K562 (cell line): ENCODE data around the gene SORT1. TPM values are rescaled to one million over a fixed set of nuclear protein-coding genes. Genes with fewer than 3 reads are reported as not detected.

Experiments used
- KDM5B ChIP-seq: fragments of 200-600 bp; sonication (generic); IDR thresholded peaks from 2 replicates; pipeline ENCODE4 v1.6.1; 2012; ENCODE audit warnings: low read depth, mild to moderate bottlenecking, moderate library complexity, low read length, control low read depth, inconsistent platforms; ENCODE audit not compliant: insufficient replicate concordance
- MAFK ChIP-seq: IDR thresholded peaks from 2 replicates; pipeline ENCODE4 v1.6.1; 2011; ENCODE audit warnings: low read length, improper control_type of control experiment
- NR3C1 ChIP-seq: sonication (generic); formaldehyde crosslinking; IDR thresholded peaks from 2 replicates; pipeline ENCODE4 v1.8.1; 2022; ENCODE audit warnings: missing genetic modification reagents
- PRMT5 ChIP-seq: sonication (generic); formaldehyde crosslinking; IDR thresholded peaks from 2 replicates; pipeline ENCODE4 v1.5.0; 2020; ENCODE audit warnings: missing genetic modification reagents
- ZNF212 ChIP-seq: fragments of 450-650 bp; formaldehyde crosslinking; IDR thresholded peaks from 2 replicates; pipeline ENCODE4 v1.4.0; 2020; ENCODE audit warnings: mild to moderate bottlenecking
- polyA plus RNA-seq, 8 experiments: library from polyadenylated mRNA; depleted of rRNA in 4 of 8; stranded (reverse) in 5 of 8; unstranded in 3 of 8; fragments of >200 nt; fragmentation: Nextera tagmentation in 2 of 8; fragmentation: Illumina TruSeq in 1 of 8; extraction: Ambion mirVana in 2 of 8; extraction: Trizol in 1 of 8; gene quantifications; 2 replicates each; pipeline versions ENCODE4 v1.2.1 to v1.2.3, GENCODE V29; 2011 to 2014; ENCODE audit warnings: inconsistent platforms in 1 of 8, missing spikeins in 1 of 8
- total RNA-seq, 7 experiments: library from RNA; depleted of rRNA in 6 of 7; stranded (reverse); fragments of >200 nt in 6 of 7; fragmentation: Illumina TruSeq in 2 of 7; extraction: Trizol in 2 of 7; gene quantifications; 2 replicates each; pipeline versions ENCODE4 v1.2.1 to v1.2.3, GENCODE V29; 2011 to 2021; ENCODE audit warnings: low replicate concordance in 1 of 7
- TF ChIP-seq, protein P1 (sequence below), 2 experiments: fragments of 450-650 bp; IDR thresholded peaks; 2 replicates each; pipeline ENCODE4 v1.6.1; 2018; ENCODE audit warnings: mild to moderate bottlenecking in 2 of 2, low read depth in 1 of 2; ENCODE audit not compliant: partially characterized antibody in 2 of 2
- TF ChIP-seq, protein P2 (sequence below): sonication (generic); formaldehyde crosslinking; IDR thresholded peaks from 2 replicates; pipeline ENCODE4 v1.8.1; 2023; ENCODE audit warnings: mild to moderate bottlenecking, missing genetic modification reagents
- TF ChIP-seq, protein P3 (sequence below), 2 experiments: fragments of 450-650 bp; conservative IDR thresholded peaks; 2 replicates each; pipeline ENCODE4 v1.6.1; 2017; ENCODE audit warnings: mild to moderate bottlenecking in 2 of 2, moderate library complexity in 2 of 2
- TF ChIP-seq, protein P4 (sequence below): sonication (generic); formaldehyde crosslinking; IDR thresholded peaks from 2 replicates; pipeline ENCODE4 v1.8.0; 2022; ENCODE audit warnings: mild to moderate bottlenecking, missing genetic modification reagents

Gene SORT1
- total and polyA plus RNA-seq, 9 of the 15 experiments (the other 6 are each of a cell fraction or from before 2014, with no cell fraction given): 27.4 to 112 (median 65.0) TPM

DNA sequence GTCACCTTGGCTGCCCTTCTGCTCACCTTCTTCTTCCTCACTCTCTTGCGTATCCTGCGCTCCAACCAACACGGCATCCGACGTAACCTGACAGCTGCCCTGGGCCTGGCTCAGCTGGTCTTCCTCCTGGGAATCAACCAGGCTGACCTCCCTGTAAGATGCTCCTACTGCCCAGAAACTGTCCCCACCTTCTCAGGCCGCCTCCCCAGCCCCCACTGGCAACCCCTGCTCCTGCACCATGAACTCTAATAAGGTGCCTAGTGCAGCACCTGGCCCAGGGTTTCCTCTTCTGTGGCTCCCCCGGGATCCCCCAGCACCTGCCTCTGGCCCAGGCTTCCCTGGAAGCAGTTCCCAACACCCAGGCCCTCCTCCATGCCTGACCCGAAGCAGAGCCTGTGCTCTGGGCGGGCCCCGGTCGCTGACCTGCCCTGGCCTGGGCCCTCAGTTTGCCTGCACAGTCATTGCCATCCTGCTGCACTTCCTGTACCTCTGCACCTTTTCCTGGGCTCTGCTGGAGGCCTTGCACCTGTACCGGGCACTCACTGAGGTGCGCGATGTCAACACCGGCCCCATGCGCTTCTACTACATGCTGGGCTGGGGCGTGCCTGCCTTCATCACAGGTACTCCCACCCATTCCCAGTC lies 127.6 kb downstream of the SORT1 start (continued):
- TF ChIP-seq, protein P1, sequence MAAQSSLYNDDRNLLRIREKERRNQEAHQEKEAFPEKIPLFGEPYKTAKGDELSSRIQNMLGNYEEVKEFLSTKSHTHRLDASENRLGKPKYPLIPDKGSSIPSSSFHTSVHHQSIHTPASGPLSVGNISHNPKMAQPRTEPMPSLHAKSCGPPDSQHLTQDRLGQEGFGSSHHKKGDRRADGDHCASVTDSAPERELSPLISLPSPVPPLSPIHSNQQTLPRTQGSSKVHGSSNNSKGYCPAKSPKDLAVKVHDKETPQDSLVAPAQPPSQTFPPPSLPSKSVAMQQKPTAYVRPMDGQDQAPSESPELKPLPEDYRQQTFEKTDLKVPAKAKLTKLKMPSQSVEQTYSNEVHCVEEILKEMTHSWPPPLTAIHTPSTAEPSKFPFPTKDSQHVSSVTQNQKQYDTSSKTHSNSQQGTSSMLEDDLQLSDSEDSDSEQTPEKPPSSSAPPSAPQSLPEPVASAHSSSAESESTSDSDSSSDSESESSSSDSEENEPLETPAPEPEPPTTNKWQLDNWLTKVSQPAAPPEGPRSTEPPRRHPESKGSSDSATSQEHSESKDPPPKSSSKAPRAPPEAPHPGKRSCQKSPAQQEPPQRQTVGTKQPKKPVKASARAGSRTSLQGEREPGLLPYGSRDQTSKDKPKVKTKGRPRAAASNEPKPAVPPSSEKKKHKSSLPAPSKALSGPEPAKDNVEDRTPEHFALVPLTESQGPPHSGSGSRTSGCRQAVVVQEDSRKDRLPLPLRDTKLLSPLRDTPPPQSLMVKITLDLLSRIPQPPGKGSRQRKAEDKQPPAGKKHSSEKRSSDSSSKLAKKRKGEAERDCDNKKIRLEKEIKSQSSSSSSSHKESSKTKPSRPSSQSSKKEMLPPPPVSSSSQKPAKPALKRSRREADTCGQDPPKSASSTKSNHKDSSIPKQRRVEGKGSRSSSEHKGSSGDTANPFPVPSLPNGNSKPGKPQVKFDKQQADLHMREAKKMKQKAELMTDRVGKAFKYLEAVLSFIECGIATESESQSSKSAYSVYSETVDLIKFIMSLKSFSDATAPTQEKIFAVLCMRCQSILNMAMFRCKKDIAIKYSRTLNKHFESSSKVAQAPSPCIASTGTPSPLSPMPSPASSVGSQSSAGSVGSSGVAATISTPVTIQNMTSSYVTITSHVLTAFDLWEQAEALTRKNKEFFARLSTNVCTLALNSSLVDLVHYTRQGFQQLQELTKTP (IDR thresholded peaks at IDR 0.05; ENCODE audit: low read depth in 1 of 2, partially characterized antibody in 2 of 2): no peak
- TF ChIP-seq KDM5B (no peak), PRMT5 (CRISPR knock-in tag) (no peak), ZNF212 (CRISPR knock-in tag) (no peak), NR3C1 (CRISPR knock-in tag) (no peak), MAFK (no peak)
- TF ChIP-seq, protein P2, sequence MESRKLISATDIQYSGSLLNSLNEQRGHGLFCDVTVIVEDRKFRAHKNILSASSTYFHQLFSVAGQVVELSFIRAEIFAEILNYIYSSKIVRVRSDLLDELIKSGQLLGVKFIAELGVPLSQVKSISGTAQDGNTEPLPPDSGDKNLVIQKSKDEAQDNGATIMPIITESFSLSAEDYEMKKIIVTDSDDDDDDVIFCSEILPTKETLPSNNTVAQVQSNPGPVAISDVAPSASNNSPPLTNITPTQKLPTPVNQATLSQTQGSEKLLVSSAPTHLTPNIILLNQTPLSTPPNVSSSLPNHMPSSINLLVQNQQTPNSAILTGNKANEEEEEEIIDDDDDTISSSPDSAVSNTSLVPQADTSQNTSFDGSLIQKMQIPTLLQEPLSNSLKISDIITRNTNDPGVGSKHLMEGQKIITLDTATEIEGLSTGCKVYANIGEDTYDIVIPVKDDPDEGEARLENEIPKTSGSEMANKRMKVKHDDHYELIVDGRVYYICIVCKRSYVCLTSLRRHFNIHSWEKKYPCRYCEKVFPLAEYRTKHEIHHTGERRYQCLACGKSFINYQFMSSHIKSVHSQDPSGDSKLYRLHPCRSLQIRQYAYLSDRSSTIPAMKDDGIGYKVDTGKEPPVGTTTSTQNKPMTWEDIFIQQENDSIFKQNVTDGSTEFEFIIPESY (CRISPR knock-in tag): no peak
- TF ChIP-seq, protein P3, sequence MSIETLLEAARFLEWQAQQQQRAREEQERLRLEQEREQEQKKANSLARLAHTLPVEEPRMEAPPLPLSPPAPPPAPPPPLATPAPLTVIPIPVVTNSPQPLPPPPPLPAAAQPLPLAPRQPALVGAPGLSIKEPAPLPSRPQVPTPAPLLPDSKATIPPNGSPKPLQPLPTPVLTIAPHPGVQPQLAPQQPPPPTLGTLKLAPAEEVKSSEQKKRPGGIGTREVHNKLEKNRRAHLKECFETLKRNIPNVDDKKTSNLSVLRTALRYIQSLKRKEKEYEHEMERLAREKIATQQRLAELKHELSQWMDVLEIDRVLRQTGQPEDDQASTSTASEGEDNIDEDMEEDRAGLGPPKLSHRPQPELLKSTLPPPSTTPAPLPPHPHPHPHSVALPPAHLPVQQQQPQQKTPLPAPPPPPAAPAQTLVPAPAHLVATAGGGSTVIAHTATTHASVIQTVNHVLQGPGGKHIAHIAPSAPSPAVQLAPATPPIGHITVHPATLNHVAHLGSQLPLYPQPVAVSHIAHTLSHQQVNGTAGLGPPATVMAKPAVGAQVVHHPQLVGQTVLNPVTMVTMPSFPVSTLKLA (conservative IDR thresholded peaks at IDR 0.05): no peak
- TF ChIP-seq, protein P4, sequence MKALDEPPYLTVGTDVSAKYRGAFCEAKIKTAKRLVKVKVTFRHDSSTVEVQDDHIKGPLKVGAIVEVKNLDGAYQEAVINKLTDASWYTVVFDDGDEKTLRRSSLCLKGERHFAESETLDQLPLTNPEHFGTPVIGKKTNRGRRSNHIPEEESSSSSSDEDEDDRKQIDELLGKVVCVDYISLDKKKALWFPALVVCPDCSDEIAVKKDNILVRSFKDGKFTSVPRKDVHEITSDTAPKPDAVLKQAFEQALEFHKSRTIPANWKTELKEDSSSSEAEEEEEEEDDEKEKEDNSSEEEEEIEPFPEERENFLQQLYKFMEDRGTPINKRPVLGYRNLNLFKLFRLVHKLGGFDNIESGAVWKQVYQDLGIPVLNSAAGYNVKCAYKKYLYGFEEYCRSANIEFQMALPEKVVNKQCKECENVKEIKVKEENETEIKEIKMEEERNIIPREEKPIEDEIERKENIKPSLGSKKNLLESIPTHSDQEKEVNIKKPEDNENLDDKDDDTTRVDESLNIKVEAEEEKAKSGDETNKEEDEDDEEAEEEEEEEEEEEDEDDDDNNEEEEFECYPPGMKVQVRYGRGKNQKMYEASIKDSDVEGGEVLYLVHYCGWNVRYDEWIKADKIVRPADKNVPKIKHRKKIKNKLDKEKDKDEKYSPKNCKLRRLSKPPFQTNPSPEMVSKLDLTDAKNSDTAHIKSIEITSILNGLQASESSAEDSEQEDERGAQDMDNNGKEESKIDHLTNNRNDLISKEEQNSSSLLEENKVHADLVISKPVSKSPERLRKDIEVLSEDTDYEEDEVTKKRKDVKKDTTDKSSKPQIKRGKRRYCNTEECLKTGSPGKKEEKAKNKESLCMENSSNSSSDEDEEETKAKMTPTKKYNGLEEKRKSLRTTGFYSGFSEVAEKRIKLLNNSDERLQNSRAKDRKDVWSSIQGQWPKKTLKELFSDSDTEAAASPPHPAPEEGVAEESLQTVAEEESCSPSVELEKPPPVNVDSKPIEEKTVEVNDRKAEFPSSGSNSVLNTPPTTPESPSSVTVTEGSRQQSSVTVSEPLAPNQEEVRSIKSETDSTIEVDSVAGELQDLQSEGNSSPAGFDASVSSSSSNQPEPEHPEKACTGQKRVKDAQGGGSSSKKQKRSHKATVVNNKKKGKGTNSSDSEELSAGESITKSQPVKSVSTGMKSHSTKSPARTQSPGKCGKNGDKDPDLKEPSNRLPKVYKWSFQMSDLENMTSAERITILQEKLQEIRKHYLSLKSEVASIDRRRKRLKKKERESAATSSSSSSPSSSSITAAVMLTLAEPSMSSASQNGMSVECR (CRISPR knock-in tag): no peak
